ENCODE data around the gene C1QTNF6. TPM values are rescaled to one million over a fixed set of nuclear protein-coding genes. Genes with fewer than 3 reads are reported as not detected.

The C1QTNF6 gene
- total and polyA plus RNA-seq, 10 donors: 5.3 to 10.3 (median 7.6) TPM

DNA sequence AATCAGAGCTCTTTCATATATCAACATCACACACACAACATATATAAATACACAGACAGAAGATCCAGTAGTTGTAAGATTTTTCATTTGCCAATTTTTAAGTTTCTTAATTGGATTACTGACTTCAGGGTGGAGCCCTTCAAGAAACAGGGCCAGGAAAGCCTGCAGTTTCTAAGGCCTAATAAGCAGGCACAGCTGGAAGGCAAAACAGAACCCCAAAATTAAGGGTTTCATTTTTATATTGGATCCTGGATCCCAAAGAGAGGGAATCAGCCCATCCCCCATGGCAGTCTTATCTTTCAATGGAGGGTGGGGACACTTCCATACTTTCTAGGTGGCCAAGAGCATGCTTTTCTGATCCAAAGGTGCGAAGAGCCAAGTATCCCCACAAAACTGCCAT lies 4.7 kb upstream of the C1QTNF6 start:
- intact Hi-C loops (cut with DNase I; ENCODE audit: low total_unique reads): no loop called here
- WGBS, 5 donors: 96 to 100% (median 100%) methylated on average over 1 of the region's 1 CpG

DNA sequence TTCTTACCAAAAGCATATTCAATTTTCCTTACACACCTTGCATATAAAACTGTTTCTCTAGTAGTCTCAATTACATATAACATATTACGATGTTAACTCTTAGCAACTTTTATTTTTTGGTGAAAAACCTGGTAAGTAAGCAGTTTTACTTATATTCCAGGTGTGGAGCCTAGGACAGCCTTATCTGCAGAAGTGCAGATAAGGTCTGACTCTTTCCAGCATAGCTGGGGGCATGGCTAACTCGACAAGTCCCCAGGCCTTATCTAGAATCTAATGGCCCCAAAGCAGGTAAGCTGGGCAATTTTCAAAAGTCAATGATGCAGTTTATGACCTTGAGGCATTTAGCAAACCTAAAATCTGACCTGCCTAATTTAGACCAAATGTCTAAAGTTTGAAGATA lies 4.2 kb upstream of the C1QTNF6 start:
- no peak for DNase-seq
- intact Hi-C loops (cut with DNase I; ENCODE audit: low total_unique reads): no loop called here

More for the DNA sequence above, 4.7 kb upstream of the C1QTNF6 start:
- Histone ChIP-seq H3K27me3 (replicated peaks in 1 of 7) (no peaks in the 10 kb centered on the region), H3K9me3 (no peaks in the 10 kb centered on the region), H3K36me3 (no peaks in the 10 kb centered on the region), H3K4me1 (peaks cover 21 to 73% (median 60%) of the 10 kb centered on the region in 6 donors), H3K4me3 (no peak overlapping the region), H3K27ac (peak overlapping the region in 6 of 8 donors; percentile 50 to 98 (median 74))
- TF ChIP-seq, protein P1, sequence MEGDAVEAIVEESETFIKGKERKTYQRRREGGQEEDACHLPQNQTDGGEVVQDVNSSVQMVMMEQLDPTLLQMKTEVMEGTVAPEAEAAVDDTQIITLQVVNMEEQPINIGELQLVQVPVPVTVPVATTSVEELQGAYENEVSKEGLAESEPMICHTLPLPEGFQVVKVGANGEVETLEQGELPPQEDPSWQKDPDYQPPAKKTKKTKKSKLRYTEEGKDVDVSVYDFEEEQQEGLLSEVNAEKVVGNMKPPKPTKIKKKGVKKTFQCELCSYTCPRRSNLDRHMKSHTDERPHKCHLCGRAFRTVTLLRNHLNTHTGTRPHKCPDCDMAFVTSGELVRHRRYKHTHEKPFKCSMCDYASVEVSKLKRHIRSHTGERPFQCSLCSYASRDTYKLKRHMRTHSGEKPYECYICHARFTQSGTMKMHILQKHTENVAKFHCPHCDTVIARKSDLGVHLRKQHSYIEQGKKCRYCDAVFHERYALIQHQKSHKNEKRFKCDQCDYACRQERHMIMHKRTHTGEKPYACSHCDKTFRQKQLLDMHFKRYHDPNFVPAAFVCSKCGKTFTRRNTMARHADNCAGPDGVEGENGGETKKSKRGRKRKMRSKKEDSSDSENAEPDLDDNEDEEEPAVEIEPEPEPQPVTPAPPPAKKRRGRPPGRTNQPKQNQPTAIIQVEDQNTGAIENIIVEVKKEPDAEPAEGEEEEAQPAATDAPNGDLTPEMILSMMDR (IDR thresholded peaks at IDR 0.05 in 8 of 11, conservative IDR thresholded peaks at IDR 0.05 in 3 of 11): no peak
- TF ChIP-seq POLR2A (IDR thresholded peaks at IDR 0.05) (no peak), POLR2AphosphoS5 (IDR thresholded peaks at IDR 0.05) (no peak)
- DNase-seq: no peak

DNA sequence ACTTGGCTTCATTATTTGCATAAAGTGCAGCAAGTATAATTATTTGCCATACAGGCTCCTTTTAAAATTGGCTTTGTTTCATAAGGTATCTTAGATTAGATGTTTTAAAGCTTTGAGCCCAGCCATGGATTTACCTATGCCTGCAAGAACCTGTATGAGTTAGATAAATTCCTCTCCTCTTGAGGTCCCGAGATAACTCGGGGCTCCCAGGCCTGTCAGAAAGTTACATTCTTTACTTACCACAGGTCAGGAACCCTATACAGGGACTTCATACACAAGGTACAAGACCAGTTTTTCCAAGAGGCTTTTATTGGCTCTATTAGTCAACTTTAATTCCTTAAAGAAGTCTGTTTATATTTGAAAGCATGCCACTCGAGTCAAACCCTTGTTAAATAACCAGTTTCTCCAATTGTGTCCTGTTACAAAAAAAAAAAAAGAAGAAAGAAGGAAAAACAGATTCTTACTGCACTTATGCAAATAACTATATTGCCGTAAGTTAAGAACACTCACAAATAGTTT lies 2.3 kb upstream of the C1QTNF6 start:
- peaks cover 32 to 77% (median 65%) of the 10 kb centered on the region in 6 donors for H3K4me1 ChIP-seq
- H3K27ac ChIP-seq: peak overlapping the region in 1 of 8 donors; percentile 80
- no peak for DNase-seq

More for the DNA sequence above, 4.2 kb upstream of the C1QTNF6 start:
- peak overlapping the region in 1 of 8 donors; percentile 2 for H3K27ac ChIP-seq
- WGBS, 5 donors: 87 to 97% (median 92%) methylated on average over 2 of the region's 2 CpGs
- no peaks in the 10 kb centered on the region for H3K36me3 ChIP-seq
- TF ChIP-seq, protein P1 (IDR thresholded peaks at IDR 0.05 in 8 of 11, conservative IDR thresholded peaks at IDR 0.05 in 3 of 11): no peak
- TF ChIP-seq POLR2A (IDR thresholded peaks at IDR 0.05): no peak
- no peak for TF ChIP-seq POLR2AphosphoS5 (IDR thresholded peaks at IDR 0.05)
- H3K27me3 ChIP-seq (replicated peaks in 1 of 7): no peaks in the 10 kb centered on the region
- H3K4me3 ChIP-seq: no peak overlapping the region
- no peaks in the 10 kb centered on the region for H3K9me3 ChIP-seq
- peaks cover 21 to 73% (median 60%) of the 10 kb centered on the region in 6 donors for H3K4me1 ChIP-seq

DNA sequence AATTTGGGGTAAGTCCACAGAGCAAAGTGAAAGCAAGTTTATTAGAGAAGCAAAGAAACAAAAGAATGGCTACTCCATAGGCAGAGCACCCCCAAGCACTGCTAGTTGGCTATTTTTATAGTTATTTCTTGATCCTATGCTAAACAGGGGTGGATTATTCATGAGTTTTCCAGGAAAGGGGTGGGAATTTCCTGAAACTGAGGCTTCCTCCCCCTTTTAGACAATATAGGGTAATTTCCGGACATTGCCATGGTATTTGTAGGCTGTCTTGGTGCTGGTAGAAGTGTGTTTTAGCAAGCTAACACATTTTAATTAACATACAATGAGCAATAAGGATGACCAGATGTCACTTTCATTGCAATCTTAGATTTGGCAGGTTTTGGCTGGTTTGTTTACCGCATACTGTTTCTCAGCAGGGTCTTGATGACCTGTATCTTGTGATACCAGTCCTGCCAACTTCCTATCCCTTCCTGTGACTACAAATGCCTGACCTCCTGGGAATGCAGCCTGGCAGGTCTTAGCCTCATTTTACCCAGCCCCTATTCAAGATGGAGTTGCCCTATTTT lies 937 bp upstream of the C1QTNF6 start:
- TF ChIP-seq POLR2A (IDR thresholded peaks at IDR 0.05) (no peak), POLR2AphosphoS5 (IDR thresholded peaks at IDR 0.05) (no peak)
- TF ChIP-seq, protein P1 (IDR thresholded peaks at IDR 0.05 in 8 of 11, conservative IDR thresholded peaks at IDR 0.05 in 3 of 11): no peak
- intact Hi-C loops (cut with DNase I; ENCODE audit: low total_unique reads): no loop called here
- 61 to 73% (median 69%) methylated on average over 2 of the region's 2 CpGs for WGBS, 5 donors
- no peaks in the 10 kb centered on the region for H3K36me3 ChIP-seq
- peaks cover 32 to 79% (median 64%) of the 10 kb centered on the region in 6 donors for H3K4me1 ChIP-seq
- no peaks in the 10 kb centered on the region for H3K27me3 ChIP-seq (replicated peaks in 1 of 7)
- peak overlapping the region; percentile 51 to 88 (median 82) for H3K27ac ChIP-seq
- no peaks in the 10 kb centered on the region for H3K9me3 ChIP-seq
- DNase-seq: no peak
- peak overlapping the region in 1 of 8 donors; percentile 49 for H3K4me3 ChIP-seq

More for the DNA sequence above, 2.3 kb upstream of the C1QTNF6 start:
- Histone ChIP-seq H3K4me3 (no peak overlapping the region), H3K9me3 (no peaks in the 10 kb centered on the region), H3K36me3 (no peaks in the 10 kb centered on the region), H3K27me3 (replicated peaks in 1 of 7) (no peaks in the 10 kb centered on the region)
- WGBS, 5 donors: 58 to 93% (median 59%) methylated on average over 4 of the region's 4 CpGs
- TF ChIP-seq, protein P1 (IDR thresholded peaks at IDR 0.05 in 8 of 11, conservative IDR thresholded peaks at IDR 0.05 in 3 of 11): no peak
- TF ChIP-seq POLR2A (IDR thresholded peaks at IDR 0.05) (no peak), POLR2AphosphoS5 (IDR thresholded peaks at IDR 0.05) (no peak)
- intact Hi-C loops (cut with DNase I; ENCODE audit: low total_unique reads): no loop called here

All from spleen (tissue), 11 donors.